GM18870 (cell line): ENCODE results near the gene NEURL1B.
"Not testable (repeated sequence)": the region's sequence is repeated elsewhere in the genome, so short reads cannot be mapped to it uniquely, and the experiment has no call there.

Experiments used
- ATAC-seq: cut with Tn5 transposase; IDR thresholded peaks from one replicate; pipeline ENCODE4 v1.9.1; 2021; ENCODE audit warnings: moderate library complexity; ENCODE audit not compliant: unreplicated experiment

The NEURL1B gene

DNA sequence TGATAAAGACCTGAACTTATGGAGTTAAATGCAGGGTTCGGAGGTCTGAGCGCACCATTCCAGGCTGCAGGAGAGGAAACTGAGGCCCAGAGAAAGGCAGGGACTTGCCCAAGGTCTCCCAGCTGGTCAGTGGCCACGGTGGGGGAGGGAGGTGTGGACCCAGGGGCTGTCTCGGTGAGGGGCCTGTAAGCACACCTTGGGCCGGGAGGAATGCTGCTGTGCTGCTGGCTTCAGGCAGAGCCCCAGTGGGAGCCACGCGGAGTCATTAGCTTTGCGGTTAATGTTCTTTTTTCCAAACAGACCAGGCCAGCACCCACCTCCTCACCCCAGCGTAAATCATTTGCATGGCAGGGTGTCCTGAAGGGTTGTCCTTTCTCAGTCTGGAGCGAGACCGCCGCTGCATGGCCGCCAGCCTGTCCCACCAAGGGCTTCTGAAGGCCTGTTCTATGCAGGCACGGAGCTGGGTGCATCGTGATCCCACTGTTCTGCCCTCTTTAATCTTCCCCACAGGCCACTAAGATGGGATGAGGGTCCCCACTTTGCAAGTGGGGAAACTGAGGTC, 35.9 kb downstream of the NEURL1B start:
- ATAC-seq, result no peak

DNA sequence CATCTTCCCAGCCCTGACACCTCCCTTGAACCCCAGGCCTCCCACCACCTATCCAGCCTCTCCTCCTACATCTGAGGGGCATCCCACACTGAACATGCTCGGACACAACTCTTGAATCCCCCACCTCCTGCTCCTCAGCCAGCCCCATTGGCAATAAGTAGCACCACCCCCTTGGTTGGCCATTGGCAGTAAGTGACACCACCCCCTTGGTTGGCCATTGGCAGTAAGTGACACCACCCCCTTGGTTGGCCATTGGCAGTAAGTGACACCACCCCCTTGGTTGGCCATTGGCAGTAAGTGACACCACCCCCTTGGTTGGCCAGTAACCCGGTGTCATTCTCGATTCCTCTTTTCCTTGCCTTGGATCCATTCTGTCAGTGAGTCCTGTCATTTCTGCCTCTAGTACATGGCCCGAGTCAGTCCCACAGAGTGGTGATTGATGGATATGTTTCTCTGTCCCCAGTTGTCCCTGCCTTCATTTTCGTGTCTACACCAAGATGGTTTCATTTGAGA, 37.4 kb downstream of the NEURL1B start:
- ATAC-seq, result not testable (repeated sequence)

DNA sequence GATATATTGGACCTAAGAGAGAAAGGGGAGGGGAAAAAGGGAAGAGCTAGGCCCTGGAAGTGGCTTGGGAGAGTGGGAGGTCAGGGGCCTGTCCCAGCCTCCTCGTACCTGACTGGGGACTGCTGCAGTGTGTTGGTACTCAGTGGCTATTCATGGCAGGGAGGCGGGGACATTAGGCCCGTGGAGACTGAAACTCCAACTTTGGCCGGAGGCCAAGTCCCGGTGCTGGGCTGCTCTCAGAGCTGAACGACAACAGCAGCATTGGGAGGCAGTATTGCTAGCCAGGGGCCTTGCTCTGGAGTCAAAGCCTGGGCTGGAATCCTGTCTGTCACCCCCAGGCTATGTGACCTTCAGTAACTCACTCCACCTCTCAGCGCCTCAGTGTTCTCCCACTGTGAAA, 37.8 kb downstream of the NEURL1B start:
- ATAC-seq, result no peak

- ATAC-seq, result no peak
These were observed 38.7 kb downstream of the NEURL1B start for GRCh38 chr5:172679628-172680212.

- no peak for ATAC-seq
These were observed 39.9 kb downstream of the NEURL1B start for GRCh38 chr5:172680921-172681320.

DNA sequence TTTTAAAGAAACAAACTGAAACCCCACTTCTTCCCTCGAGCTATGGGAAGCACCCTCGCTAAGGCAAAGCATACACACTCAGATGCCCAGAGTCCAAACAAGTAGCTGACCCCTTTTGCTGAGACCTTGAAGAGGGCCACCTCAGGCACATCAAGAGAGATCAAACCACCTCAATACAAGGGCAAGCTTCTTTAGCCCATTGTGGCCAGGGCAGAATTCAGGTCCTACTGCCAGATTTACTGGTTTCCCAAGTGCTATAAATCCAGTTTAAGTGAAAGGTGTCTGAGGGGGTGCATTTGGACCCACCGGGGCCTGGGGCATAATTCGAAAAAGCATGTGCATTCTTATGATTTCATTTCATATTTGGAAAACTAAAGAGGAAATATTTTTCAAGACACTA, 40.4 kb downstream of the NEURL1B start:
- no peak for ATAC-seq

GRCh38 chr5:172683264-172683644, 42.2 kb downstream of the NEURL1B start:
- no peak for ATAC-seq

- no peak for ATAC-seq
These were observed 42.8 kb downstream of the NEURL1B start for GRCh38 chr5:172683645-172684471.

- no peak for ATAC-seq
These were observed 44.0 kb downstream of the NEURL1B start for GRCh38 chr5:172685091-172685490.

DNA sequence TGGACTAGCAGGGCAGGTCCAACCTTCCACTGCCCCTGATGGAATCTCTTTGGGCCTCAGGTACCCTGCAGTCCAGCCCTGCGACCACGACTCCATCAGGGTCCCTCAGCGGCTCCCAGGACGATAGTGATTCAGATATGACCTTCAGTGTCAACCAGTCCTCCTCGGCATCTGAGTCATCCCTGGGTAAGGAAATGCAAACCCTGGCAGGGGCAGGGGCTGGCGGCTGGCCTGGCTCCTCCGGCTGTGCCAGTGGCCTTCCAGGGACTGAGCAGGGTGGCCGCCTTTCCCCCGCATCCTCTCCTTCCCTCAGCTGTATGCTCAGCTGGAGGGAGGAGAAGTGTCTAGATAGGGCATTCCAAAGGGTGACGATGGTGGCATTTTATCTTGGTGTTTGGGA, 45.0 kb downstream of the NEURL1B start:
- no peak for ATAC-seq

DNA sequence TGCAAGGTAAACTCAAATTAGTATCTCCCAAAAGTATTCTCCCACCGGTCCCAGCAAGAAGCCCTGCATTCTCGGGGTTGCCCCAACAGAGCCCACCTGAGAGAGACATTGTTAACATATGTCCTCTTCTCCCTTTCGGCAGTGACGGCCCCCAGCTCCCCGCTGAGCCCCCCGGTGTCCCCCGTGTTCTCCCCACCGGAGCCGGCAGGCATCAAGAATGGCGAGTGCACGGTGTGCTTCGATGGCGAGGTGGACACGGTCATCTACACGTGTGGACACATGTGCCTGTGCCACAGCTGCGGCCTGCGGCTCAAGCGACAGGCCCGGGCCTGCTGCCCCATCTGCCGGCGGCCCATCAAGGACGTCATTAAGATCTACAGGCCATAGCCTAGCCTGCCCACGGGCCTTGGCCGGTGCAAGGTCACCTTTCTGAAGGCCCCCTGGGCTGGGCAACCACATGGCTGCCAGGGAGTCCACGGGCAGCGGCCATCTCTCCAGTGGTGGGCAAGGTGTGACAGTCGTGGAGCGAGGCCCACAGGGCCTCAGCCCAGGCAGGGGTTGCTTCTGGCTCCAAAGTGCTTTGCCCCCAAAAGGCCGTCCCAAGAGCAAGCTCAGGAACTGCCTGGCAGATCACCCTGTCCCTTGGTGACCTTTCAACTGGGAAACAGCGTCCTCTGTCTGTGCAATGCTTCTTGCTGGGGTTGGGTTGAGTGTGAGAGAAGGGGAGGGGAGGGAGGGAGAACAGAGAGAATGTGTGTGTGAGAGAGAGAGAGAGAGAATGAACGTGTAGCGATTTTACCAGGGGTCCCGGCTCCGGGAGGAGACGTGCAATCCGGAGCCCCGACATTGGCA, 45.7 kb downstream of the NEURL1B start:
- no peak for ATAC-seq

DNA sequence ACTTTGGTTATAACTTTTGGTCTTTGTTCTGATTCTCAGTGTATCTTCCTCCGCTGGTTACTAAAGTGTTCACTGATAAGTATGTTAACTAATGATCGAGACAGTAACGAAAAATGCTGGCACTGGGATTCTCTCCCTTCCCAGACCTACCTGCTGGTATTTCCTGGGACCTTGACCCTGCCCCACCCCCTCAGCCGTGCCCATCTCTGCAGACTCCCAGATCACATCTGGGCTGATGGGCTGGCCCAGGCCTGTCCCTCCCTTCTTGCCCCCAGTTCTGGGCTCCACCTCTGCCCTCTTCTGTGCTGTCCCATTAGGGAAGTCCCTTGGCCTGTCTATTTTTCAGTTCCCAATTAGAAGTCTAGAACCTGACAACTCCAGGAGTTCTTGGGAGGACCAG, 46.9 kb downstream of the NEURL1B start:
- ATAC-seq, result no peak

DNA sequence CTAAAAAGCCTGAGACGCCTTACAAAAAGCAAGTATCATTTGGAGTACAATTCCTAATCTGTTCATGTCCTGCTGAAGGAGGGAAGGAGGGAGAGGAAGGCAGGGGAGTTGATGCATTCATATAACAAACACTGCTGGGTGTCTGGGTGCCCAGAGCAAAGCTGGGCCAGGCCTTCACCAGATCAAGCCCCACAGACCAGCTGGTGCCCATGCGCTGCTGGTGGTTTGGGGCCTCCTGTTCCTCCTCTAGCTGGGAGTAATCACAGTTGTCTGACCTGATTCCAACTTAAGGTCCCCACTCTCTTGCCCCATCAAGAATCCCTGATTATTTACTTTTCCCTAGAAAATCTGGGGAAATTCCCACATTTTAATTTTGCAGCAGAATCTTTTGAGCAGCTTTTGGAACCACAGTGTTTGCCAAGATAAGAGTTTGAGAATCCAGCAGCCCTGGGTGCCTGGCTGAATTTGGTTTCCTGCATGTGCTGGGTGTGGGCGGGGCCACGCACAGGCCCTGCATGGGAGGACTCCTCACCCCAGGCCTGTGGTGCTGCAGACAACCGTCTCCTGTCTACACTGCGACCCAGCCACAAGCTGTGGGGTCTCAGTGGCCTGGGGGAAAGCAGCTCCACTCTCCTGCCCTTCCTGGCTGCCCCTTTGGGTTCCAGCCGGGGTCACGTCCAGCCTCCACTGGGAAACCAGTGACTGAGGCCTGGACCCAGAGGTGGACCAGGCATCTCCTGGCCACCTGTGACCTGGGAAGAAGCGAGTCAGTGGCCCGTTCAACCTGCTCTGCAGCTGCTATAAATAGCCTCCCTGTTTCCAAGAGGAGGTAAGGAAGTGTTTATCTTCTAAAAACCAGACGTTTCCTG, 47.5 kb downstream of the NEURL1B start:
- no peak for ATAC-seq

DNA sequence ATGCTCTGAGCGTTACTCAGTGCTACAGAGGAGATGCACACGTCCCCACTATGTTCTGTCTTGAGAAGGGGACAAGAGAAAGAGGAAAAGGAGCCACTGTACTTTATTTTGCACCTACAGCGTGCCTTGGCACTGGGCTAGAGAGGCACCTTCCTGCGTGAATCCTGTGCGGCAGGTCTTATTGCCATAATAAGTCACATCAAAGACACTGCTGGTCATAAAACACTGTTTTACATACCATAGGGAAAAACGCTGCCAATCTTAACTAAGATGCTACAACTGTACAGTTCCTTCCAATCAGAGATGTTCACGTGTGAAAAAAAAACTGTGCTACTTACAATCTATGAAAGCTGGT, 48.1 kb downstream of the NEURL1B start:
- no peak for ATAC-seq

GRCh38 chr5:172689801-172690200, 48.7 kb downstream of the NEURL1B start:
- ATAC-seq, result no peak

- ATAC-seq, result peak; percentile 49
These were observed 49.4 kb downstream of the NEURL1B start for GRCh38 chr5:172690258-172691075.

DNA sequence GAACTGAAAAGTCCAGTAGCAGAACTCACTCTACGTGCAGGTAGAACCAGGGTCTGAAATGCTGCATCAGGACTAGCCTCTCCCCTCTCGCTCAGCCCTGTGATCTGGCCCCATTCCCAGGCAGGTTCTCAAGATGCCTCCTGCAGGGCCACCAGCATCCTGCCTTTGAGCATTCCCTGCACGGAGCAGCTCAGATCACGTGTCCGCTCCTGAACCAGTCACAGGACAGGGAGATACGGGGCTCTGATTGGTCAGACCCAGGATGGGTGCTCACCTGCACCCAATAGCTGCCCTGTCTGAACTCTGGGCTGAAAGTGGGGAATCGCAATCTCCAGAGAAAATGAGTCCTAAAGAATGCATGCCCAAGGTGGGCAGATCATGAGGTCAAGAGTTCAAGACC, 50.8 kb downstream of the NEURL1B start:
- no peak for ATAC-seq

DNA sequence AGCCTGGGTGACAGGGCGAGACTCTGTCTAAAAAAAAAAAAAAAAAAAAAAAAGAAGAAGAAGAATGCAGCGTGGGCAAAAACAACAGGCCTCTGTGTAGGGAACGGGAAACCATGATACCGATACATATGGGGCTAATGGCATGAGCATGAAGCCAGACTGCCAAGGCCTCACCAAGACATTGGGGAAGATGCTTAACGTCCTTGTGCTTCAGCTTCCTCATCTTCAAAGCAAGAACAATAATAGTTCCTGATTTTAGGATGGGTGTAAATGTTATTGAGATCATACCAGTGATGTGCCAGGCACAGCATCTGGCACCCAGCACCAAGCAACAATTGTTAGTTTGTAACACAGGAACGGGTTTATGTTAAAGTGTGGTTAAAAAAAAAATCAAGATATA, 51.4 kb downstream of the NEURL1B start:
- ATAC-seq, result no peak

GRCh38 chr5:172692981-172693380, 51.9 kb downstream of the NEURL1B start:
- ATAC-seq, result no peak

GRCh38 chr5:172694061-172694460, 53.0 kb downstream of the NEURL1B start:
- no peak for ATAC-seq
